Spleen (tissue), 11 donors: ENCODE measurements around the gene RSAD2. TPM values are rescaled to one million over a fixed set of nuclear protein-coding genes. Genes with fewer than 3 reads are reported as not detected.

Source experiments
- DNase-seq: peaks from one replicate; pipeline ENCODE4 v3.0.0-alpha.2; 2020
- H3K27ac ChIP-seq, 8 donors: fragments of 200-600 bp; sonication (generic) in 7 of 8; 1 replicate in 4 of 8; 2 replicates in 4 of 8; pipeline versions ENCODE4 v1.5.0 to v1.8.0; 2016 to 2021; ENCODE audit warnings: inconsistent platforms in 4 of 8, mild to moderate bottlenecking in 4 of 8, moderate library complexity in 1 of 8
- H3K27me3 ChIP-seq, 7 donors: fragments of 200-600 bp; sonication (generic) in 6 of 7; replicated peaks in 1 of 7; 1 replicate in 4 of 7; 2 replicates in 3 of 7; pipeline versions ENCODE4 v1.5.0 to v1.8.0; 2016 to 2021; ENCODE audit warnings: inconsistent platforms in 3 of 7, mild to moderate bottlenecking in 1 of 7
- H3K36me3 ChIP-seq, 6 donors: fragments of 200-600 bp; sonication (generic) in 5 of 6; 1 replicate in 4 of 6; 2 replicates in 2 of 6; pipeline versions ENCODE4 v1.5.0 to v1.8.0; 2016 to 2021; ENCODE audit warnings: inconsistent platforms in 2 of 6
- H3K4me1 ChIP-seq, 6 donors: fragments of 200-600 bp; sonication (generic) in 5 of 6; 1 replicate in 3 of 6; 2 replicates in 3 of 6; pipeline versions ENCODE4 v1.5.0 to v1.8.0; 2016 to 2021; ENCODE audit warnings: inconsistent platforms in 3 of 6
- H3K4me3 ChIP-seq, 8 donors: fragments of 200-600 bp; sonication (generic) in 7 of 8; 1 replicate in 4 of 8; 2 replicates in 4 of 8; pipeline versions ENCODE4 v1.5.0 to v1.8.0; 2016 to 2021; ENCODE audit warnings: inconsistent platforms in 4 of 8, mild to moderate bottlenecking in 4 of 8, moderate library complexity in 2 of 8
- H3K9me3 ChIP-seq, 8 donors: fragments of 200-600 bp; sonication (generic) in 7 of 8; 1 replicate in 4 of 8; 2 replicates in 4 of 8; pipeline versions ENCODE4 v1.5.0 to v1.8.0; 2016 to 2021; ENCODE audit warnings: inconsistent platforms in 4 of 8
- POLR2A ChIP-seq, 3 donors: fragments of 450-650 bp; IDR thresholded peaks; one replicate each; pipeline ENCODE4 v1.5.1; 2017; ENCODE audit warnings: antibody characterized with exemption in 3 of 3, mild to moderate bottlenecking in 1 of 3
- POLR2AphosphoS5 ChIP-seq, 3 donors: sonication (generic); formaldehyde crosslinking; IDR thresholded peaks; one replicate each; pipeline ENCODE4 v1.5.1; 2017; ENCODE audit warnings: antibody characterized with exemption in 3 of 3
- WGBS, 5 donors: extraction: QIAGEN DNeasy Blood & Tissue Kit in 3 of 5; methylation state at CpG; one replicate each; pipeline versions ENCODE4 v1.1.5 to v1.1.7; 2013 to 2018; 5-methylcytosine and 5-hydroxymethylcytosine counted together
- intact Hi-C: fragments of 100-400 bp; cut with DNase I; formaldehyde crosslinking; loops from one replicate; pipeline ENCODE4 v1.15.0; 2023; ENCODE audit warnings: low total_unique reads
- polyA plus RNA-seq, 3 donors: library from polyadenylated mRNA; stranded (reverse); fragments of 200-250 nt; gene quantifications; one replicate each; pipeline ENCODE4 v1.2.1, GENCODE V29; 2013
- total RNA-seq, 7 donors: library from RNA; depleted of rRNA in 3 of 7; stranded (reverse); fragments of >200 nt in 3 of 7; fragmentation: NEBNext Ultra II Directional in 4 of 7; extraction: Animal tissue kit (Norgen Biotek cat#: 25700) in 4 of 7; gene quantifications; one replicate each; pipeline versions ENCODE4 v1.1.0 to v1.2.1, GENCODE V29; 2016 to 2021
- TF ChIP-seq, protein P1 (sequence below), 11 experiments: fragments of 200-600 bp in 7 of 11; fragments of 450-650 bp in 4 of 11; sonication (generic) in 4 of 11; IDR thresholded peaks in 8 of 11; conservative IDR thresholded peaks in 3 of 11; 1 replicate in 7 of 11; 2 replicates in 4 of 11; pipeline versions ENCODE4 v1.4.0 to v1.8.0; 2016 to 2021; ENCODE audit warnings: antibody characterized with exemption in 11 of 11, inconsistent platforms in 4 of 11, mild to moderate bottlenecking in 1 of 11
- donor health status: healthy with polysubstance abuse.
- donor health status: DM: no; HTN: no; CAD: no; lungs with moderate emphysema.
- donor health status: DM: no; HTN: no; CAD: no.
- donor health status: Bipolar disorder and iron deficiency.
- donor health status: healthy.
- donor health status: DM: no; HTN: no; CAD: no.
- donor health status: DM: yes; HTN: yes; CAD: no.

Gene RSAD2
- total and polyA plus RNA-seq, 10 donors, result 2.1 to 18.6 (median 9.0) TPM

DNA sequence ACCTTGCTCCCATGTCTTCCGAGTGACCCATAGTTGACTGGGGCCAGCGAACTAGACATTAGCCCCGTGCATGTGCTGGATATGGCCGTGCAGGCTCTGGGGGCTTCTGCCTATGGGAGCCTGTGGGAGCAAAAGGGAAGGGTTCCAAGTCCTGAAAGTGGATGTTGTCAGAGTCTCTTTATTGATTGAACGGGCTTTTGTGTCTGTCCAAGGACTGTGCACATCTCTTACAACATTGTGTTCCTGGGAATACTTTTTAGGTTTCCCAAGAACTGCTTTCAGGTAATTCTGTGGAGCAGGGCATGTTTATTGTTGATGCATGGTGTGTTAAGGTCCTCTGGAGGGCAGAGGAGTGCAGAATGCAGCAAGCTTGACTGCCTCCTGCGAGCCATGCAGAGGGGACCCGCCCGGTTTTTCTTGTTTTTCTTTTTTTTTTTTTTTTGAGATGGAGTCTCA lies 44.7 kb downstream of the RSAD2 start:
- H3K27ac ChIP-seq, result peak overlapping the region in 6 of 8 donors; percentile 41 to 94 (median 76)
- H3K9me3 ChIP-seq, result no peaks in the 10 kb centered on the region
- intact Hi-C loops, result loop anchor here (5.0 kb wide), 1 partner anchor 105 kb away; no protein-coding TSS in a partner anchor
- peak overlapping the region in 1 of 8 donors; percentile 5 for H3K4me3 ChIP-seq
- 55 to 66% (median 63%) methylated on average over 8 of the region's 8 CpGs for WGBS, 5 donors
- TF ChIP-seq POLR2A (IDR thresholded peaks at IDR 0.05), result no peak
- TF ChIP-seq, protein P1, sequence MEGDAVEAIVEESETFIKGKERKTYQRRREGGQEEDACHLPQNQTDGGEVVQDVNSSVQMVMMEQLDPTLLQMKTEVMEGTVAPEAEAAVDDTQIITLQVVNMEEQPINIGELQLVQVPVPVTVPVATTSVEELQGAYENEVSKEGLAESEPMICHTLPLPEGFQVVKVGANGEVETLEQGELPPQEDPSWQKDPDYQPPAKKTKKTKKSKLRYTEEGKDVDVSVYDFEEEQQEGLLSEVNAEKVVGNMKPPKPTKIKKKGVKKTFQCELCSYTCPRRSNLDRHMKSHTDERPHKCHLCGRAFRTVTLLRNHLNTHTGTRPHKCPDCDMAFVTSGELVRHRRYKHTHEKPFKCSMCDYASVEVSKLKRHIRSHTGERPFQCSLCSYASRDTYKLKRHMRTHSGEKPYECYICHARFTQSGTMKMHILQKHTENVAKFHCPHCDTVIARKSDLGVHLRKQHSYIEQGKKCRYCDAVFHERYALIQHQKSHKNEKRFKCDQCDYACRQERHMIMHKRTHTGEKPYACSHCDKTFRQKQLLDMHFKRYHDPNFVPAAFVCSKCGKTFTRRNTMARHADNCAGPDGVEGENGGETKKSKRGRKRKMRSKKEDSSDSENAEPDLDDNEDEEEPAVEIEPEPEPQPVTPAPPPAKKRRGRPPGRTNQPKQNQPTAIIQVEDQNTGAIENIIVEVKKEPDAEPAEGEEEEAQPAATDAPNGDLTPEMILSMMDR (IDR thresholded peaks at IDR 0.05 in 8 of 11, conservative IDR thresholded peaks at IDR 0.05 in 3 of 11), result peak in 3 of 11 experiments; percentile 17 to 24 (median 21)
- DNase-seq, result no peak
- peaks cover 0 to 8% (median 0%) of the 10 kb centered on the region in 7 donors for H3K27me3 ChIP-seq
- H3K36me3 ChIP-seq, result no peaks in the 10 kb centered on the region
- H3K4me1 ChIP-seq, result peaks cover 35 to 93% (median 84%) of the 10 kb centered on the region in 6 donors

DNA sequence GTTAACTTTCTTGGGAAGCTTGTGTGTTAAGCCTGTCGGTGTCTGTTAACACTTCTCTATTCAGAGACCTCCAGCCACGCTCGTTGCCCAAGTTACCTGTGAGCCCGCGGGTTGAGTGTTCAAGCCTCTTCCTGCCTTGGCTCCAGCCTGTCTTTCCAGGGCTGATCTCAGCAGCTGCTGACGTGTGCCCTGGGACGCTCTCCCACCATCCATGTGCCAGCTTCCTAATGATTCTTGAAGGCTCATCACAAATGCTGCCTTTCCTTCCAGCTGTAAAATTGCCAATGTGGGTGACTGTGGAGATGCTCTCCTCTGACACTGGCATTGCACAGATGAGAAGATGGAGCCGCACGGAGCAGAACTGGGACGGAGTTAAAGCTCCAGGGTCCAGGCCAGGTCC lies 45.7 kb downstream of the RSAD2 start:
- peaks cover 0 to under 1% (median 0%) of the 10 kb centered on the region in 7 donors for H3K27me3 ChIP-seq
- TF ChIP-seq, protein P1 (IDR thresholded peaks at IDR 0.05 in 8 of 11, conservative IDR thresholded peaks at IDR 0.05 in 3 of 11), result no peak
- no peak for TF ChIP-seq POLR2AphosphoS5 (IDR thresholded peaks at IDR 0.05)
- TF ChIP-seq POLR2A (IDR thresholded peaks at IDR 0.05), result no peak
- H3K4me3 ChIP-seq, result no peak overlapping the region
- no peaks in the 10 kb centered on the region for H3K9me3 ChIP-seq
- intact Hi-C loops, result loop anchor here (5.0 kb wide), 1 partner anchor 104 kb away; no protein-coding TSS in a partner anchor
- DNase-seq, result no peak
- H3K27ac ChIP-seq, result peak overlapping the region in 5 of 8 donors; percentile 71 to 94 (median 76)
- H3K4me1 ChIP-seq, result peaks cover 35 to 98% (median 88%) of the 10 kb centered on the region in 6 donors
- peaks cover 0 to 9% (median 3%) of the 10 kb centered on the region in 6 donors for H3K36me3 ChIP-seq
- 69 to 81% (median 73%) methylated on average over 10 of the region's 10 CpGs for WGBS, 5 donors

DNA sequence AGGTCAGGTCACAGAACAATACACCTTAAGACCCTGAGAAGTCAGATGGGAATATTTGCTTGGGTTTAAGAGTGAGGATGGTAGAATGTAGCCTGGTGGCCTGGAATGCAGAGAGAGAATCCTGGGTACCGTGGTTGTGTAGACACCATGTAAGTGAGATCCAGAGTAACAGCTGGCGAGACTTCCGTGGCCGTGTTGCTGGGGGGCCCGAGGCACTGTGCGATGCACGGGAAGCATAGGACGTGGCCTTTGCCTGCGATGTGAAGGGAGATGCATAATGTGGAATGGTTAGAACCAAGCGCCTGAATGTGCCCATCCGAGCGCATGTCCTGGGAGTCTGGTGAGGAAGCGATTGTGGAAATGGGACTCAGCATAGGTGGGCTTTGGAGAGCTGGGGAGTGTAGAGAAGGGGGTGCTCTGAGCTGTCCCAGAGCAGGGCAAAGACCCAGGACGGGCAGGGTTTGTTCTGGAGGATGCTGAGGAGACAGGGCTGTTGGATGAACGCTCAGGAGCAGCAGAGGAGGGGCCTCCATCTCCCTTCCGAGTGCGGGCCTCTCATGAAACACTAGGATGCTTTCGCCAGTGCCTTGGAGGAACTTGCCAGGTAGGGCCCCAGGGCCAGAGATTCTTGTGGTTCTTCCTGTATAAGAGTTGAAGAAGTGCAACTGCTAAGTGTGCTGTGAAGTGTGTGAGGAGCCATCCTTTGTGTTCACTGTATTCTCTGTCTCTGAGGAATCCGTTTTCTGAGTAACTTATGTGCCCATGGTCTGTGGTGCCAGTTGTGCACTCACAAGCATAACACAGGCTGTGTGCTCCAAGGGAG lies 46.7 kb downstream of the RSAD2 start:
- Histone ChIP-seq H3K4me3 (no peak overlapping the region), H3K9me3 (no peaks in the 10 kb centered on the region), H3K27ac (peak overlapping the region in 6 of 8 donors; percentile 63 to 94 (median 76)), H3K27me3 (no peaks in the 10 kb centered on the region), H3K4me1 (peaks cover 42 to 100% (median 91%) of the 10 kb centered on the region in 6 donors), H3K36me3 (peaks cover 0 to 15% (median 3%) of the 10 kb centered on the region in 6 donors)
- TF ChIP-seq, protein P1 (IDR thresholded peaks at IDR 0.05 in 8 of 11, conservative IDR thresholded peaks at IDR 0.05 in 3 of 11), result no peak
- no peak for TF ChIP-seq POLR2AphosphoS5 (IDR thresholded peaks at IDR 0.05)
- TF ChIP-seq POLR2A (IDR thresholded peaks at IDR 0.05), result no peak
- no peak for DNase-seq
- intact Hi-C loops, result loop anchor here (5.0 kb wide), 1 partner anchor 103 kb away; no protein-coding TSS in a partner anchor
- 75 to 86% (median 80%) methylated on average over 17 to 19 of the region's 19 CpGs for WGBS, 5 donors
